LNCAP (cell line): ENCODE measurements around the gene PDE4D.

Experiments used
- CTCF ChIP-seq: fragments of 450-650 bp; IDR thresholded peaks from 2 replicates; pipeline ENCODE4 v1.5.1; 2017; ENCODE audit warnings: mild to moderate bottlenecking

Gene PDE4D

GRCh38 chr5:59829922-59830321 lies 63.6 kb downstream of the PDE4D start:
- no peak for TF ChIP-seq CTCF

GRCh38 chr5:59829386-59829785 lies 64.1 kb downstream of the PDE4D start:
- TF ChIP-seq CTCF: no peak

- no peak for TF ChIP-seq CTCF
Measured at GRCh38 chr5:59828623-59829022, 64.9 kb downstream of the PDE4D start.

- no peak for TF ChIP-seq CTCF
Measured at GRCh38 chr5:59826996-59827395, 66.5 kb downstream of the PDE4D start.

- no peak for TF ChIP-seq CTCF
Measured at GRCh38 chr5:59823420-59823819, 70.1 kb downstream of the PDE4D start.

- TF ChIP-seq CTCF: no peak
Measured at GRCh38 chr5:59819806-59820205, 73.7 kb downstream of the PDE4D start.

GRCh38 chr5:59817536-59817935 lies 76.0 kb downstream of the PDE4D start:
- no peak for TF ChIP-seq CTCF

- TF ChIP-seq CTCF: no peak
Measured at GRCh38 chr5:59816654-59817300, 76.7 kb downstream of the PDE4D start.
